ENCODE measurements around the gene SRGAP2C. TPM values are rescaled to one million over a fixed set of nuclear protein-coding genes. Genes with fewer than 3 reads are reported as not detected.
"Not testable (repeated sequence)": the region's sequence is repeated elsewhere in the genome, so short reads cannot be mapped to it uniquely, and the experiment has no call there.

The SRGAP2C gene
- total RNA-seq, 1 donor from 2014 or later = 65.3 TPM

GRCh38 chr1:121321660-121322059 is 136.9 kb downstream of the SRGAP2C start:
- not testable (repeated sequence) for H3K79me2 ChIP-seq (ENCODE audit: insufficient read depth, low read length); H3K27me3 ChIP-seq (ENCODE audit: insufficient read depth, low read length); FAIRE-seq; H3K36me3 Mint-ChIP-seq (ENCODE audit: low read depth, unreplicated experiment); H3K4me3 ChIP-seq (ENCODE audit: insufficient read depth, low read depth, low read length); H3K4me3 Mint-ChIP-seq (ENCODE audit: unreplicated experiment); H3K9ac ChIP-seq (ENCODE audit: low read length); H3K36me3 ChIP-seq (ENCODE audit: insufficient read depth, low read length); H3K4me1 Mint-ChIP-seq (ENCODE audit: low read depth, unreplicated experiment); H2AFZ ChIP-seq (ENCODE audit: low read depth, low read length); H3K9me3 ChIP-seq (ENCODE audit: insufficient read depth, low read depth, low read length); H3K4me1 ChIP-seq (ENCODE audit: insufficient read depth, low read length); H3K4me2 ChIP-seq (ENCODE audit: low read length); H3K27me3 Mint-ChIP-seq (ENCODE audit: low read depth, unreplicated experiment); H3K27ac Mint-ChIP-seq (ENCODE audit: unreplicated experiment); DNase-seq (ENCODE audit: low read depth); H4K20me1 ChIP-seq (ENCODE audit: insufficient read depth, low read length); H3K27ac ChIP-seq (ENCODE audit: low read depth, low read length); H3K9me3 Mint-ChIP-seq (ENCODE audit: unreplicated experiment)

GRCh38 chr1:121324726-121325125 is 140.0 kb downstream of the SRGAP2C start:
- DNase-seq (ENCODE audit: low read depth); H3K9me3 Mint-ChIP-seq (ENCODE audit: unreplicated experiment); H3K27ac Mint-ChIP-seq (ENCODE audit: unreplicated experiment): not testable (repeated sequence)

GRCh38 chr1:121332141-121332540 is 147.4 kb downstream of the SRGAP2C start:
- not testable (repeated sequence) for H3K27ac ChIP-seq (ENCODE audit: low read depth, low read length); H3K9me3 ChIP-seq (ENCODE audit: insufficient read depth, low read depth, low read length); H3K79me2 ChIP-seq (ENCODE audit: insufficient read depth, low read length); H3K4me2 ChIP-seq (ENCODE audit: low read length); H3K4me1 Mint-ChIP-seq (ENCODE audit: low read depth, unreplicated experiment); H4K20me1 ChIP-seq (ENCODE audit: insufficient read depth, low read length); H3K36me3 ChIP-seq (ENCODE audit: insufficient read depth, low read length); H2AFZ ChIP-seq (ENCODE audit: low read depth, low read length); H3K36me3 Mint-ChIP-seq (ENCODE audit: low read depth, unreplicated experiment); H3K4me3 ChIP-seq (ENCODE audit: insufficient read depth, low read depth, low read length); H3K9me3 Mint-ChIP-seq (ENCODE audit: unreplicated experiment); H3K4me3 Mint-ChIP-seq (ENCODE audit: unreplicated experiment); H3K27ac Mint-ChIP-seq (ENCODE audit: unreplicated experiment); H3K27me3 Mint-ChIP-seq (ENCODE audit: low read depth, unreplicated experiment); H3K27me3 ChIP-seq (ENCODE audit: insufficient read depth, low read length); H3K4me1 ChIP-seq (ENCODE audit: insufficient read depth, low read length); H3K9ac ChIP-seq (ENCODE audit: low read length); FAIRE-seq; DNase-seq (ENCODE audit: low read depth)

More at GRCh38 chr1:121324726-121325125, 140.0 kb downstream of the SRGAP2C start:
- not testable (repeated sequence) for H3K4me1 ChIP-seq (ENCODE audit: insufficient read depth, low read length); H3K27me3 ChIP-seq (ENCODE audit: insufficient read depth, low read length); H3K4me2 ChIP-seq (ENCODE audit: low read length); H4K20me1 ChIP-seq (ENCODE audit: insufficient read depth, low read length); H3K27me3 Mint-ChIP-seq (ENCODE audit: low read depth, unreplicated experiment); H3K4me3 Mint-ChIP-seq (ENCODE audit: unreplicated experiment); H2AFZ ChIP-seq (ENCODE audit: low read depth, low read length); H3K4me1 Mint-ChIP-seq (ENCODE audit: low read depth, unreplicated experiment); H3K36me3 ChIP-seq (ENCODE audit: insufficient read depth, low read length); H3K9ac ChIP-seq (ENCODE audit: low read length); H3K4me3 ChIP-seq (ENCODE audit: insufficient read depth, low read depth, low read length); H3K79me2 ChIP-seq (ENCODE audit: insufficient read depth, low read length); FAIRE-seq; H3K36me3 Mint-ChIP-seq (ENCODE audit: low read depth, unreplicated experiment); H3K27ac ChIP-seq (ENCODE audit: low read depth, low read length); H3K9me3 ChIP-seq (ENCODE audit: insufficient read depth, low read depth, low read length)

GRCh38 chr1:121332599-121333562 is 148.1 kb downstream of the SRGAP2C start:
- not testable (repeated sequence) for H3K4me1 ChIP-seq (ENCODE audit: insufficient read depth, low read length); H3K36me3 Mint-ChIP-seq (ENCODE audit: low read depth, unreplicated experiment); H2AFZ ChIP-seq (ENCODE audit: low read depth, low read length); H3K9me3 ChIP-seq (ENCODE audit: insufficient read depth, low read depth, low read length); H3K27ac ChIP-seq (ENCODE audit: low read depth, low read length); H3K4me2 ChIP-seq (ENCODE audit: low read length); FAIRE-seq; H3K27me3 ChIP-seq (ENCODE audit: insufficient read depth, low read length); H3K79me2 ChIP-seq (ENCODE audit: insufficient read depth, low read length); DNase-seq (ENCODE audit: low read depth); H3K9me3 Mint-ChIP-seq (ENCODE audit: unreplicated experiment); H3K4me3 ChIP-seq (ENCODE audit: insufficient read depth, low read depth, low read length); H3K27ac Mint-ChIP-seq (ENCODE audit: unreplicated experiment); H3K4me3 Mint-ChIP-seq (ENCODE audit: unreplicated experiment); H3K36me3 ChIP-seq (ENCODE audit: insufficient read depth, low read length); H4K20me1 ChIP-seq (ENCODE audit: insufficient read depth, low read length); H3K4me1 Mint-ChIP-seq (ENCODE audit: low read depth, unreplicated experiment); H3K27me3 Mint-ChIP-seq (ENCODE audit: low read depth, unreplicated experiment); H3K9ac ChIP-seq (ENCODE audit: low read length)

GRCh38 chr1:121337958-121338357 is 153.2 kb downstream of the SRGAP2C start:
- not testable (repeated sequence) for H3K9ac ChIP-seq (ENCODE audit: low read length); H3K79me2 ChIP-seq (ENCODE audit: insufficient read depth, low read length); H3K4me3 Mint-ChIP-seq (ENCODE audit: unreplicated experiment); H3K9me3 ChIP-seq (ENCODE audit: insufficient read depth, low read depth, low read length); H2AFZ ChIP-seq (ENCODE audit: low read depth, low read length); FAIRE-seq; H3K4me1 Mint-ChIP-seq (ENCODE audit: low read depth, unreplicated experiment); H3K9me3 Mint-ChIP-seq (ENCODE audit: unreplicated experiment); H3K27me3 Mint-ChIP-seq (ENCODE audit: low read depth, unreplicated experiment); H4K20me1 ChIP-seq (ENCODE audit: insufficient read depth, low read length); H3K36me3 ChIP-seq (ENCODE audit: insufficient read depth, low read length); H3K4me2 ChIP-seq (ENCODE audit: low read length); DNase-seq (ENCODE audit: low read depth); H3K4me1 ChIP-seq (ENCODE audit: insufficient read depth, low read length); H3K27ac Mint-ChIP-seq (ENCODE audit: unreplicated experiment); H3K27me3 ChIP-seq (ENCODE audit: insufficient read depth, low read length); H3K36me3 Mint-ChIP-seq (ENCODE audit: low read depth, unreplicated experiment); H3K27ac ChIP-seq (ENCODE audit: low read depth, low read length); H3K4me3 ChIP-seq (ENCODE audit: insufficient read depth, low read depth, low read length)

GRCh38 chr1:121339611-121340010 is 154.8 kb downstream of the SRGAP2C start:
- FAIRE-seq; H3K27me3 Mint-ChIP-seq (ENCODE audit: low read depth, unreplicated experiment): not testable (repeated sequence)

More at GRCh38 chr1:121339611-121340010, 154.8 kb downstream of the SRGAP2C start:
- not testable (repeated sequence) for H3K4me1 Mint-ChIP-seq (ENCODE audit: low read depth, unreplicated experiment); H3K27ac Mint-ChIP-seq (ENCODE audit: unreplicated experiment); H3K27ac ChIP-seq (ENCODE audit: low read depth, low read length); H2AFZ ChIP-seq (ENCODE audit: low read depth, low read length); H3K4me2 ChIP-seq (ENCODE audit: low read length); H4K20me1 ChIP-seq (ENCODE audit: insufficient read depth, low read length); DNase-seq (ENCODE audit: low read depth); H3K9ac ChIP-seq (ENCODE audit: low read length); H3K36me3 ChIP-seq (ENCODE audit: insufficient read depth, low read length); H3K4me3 ChIP-seq (ENCODE audit: insufficient read depth, low read depth, low read length); H3K36me3 Mint-ChIP-seq (ENCODE audit: low read depth, unreplicated experiment); H3K9me3 ChIP-seq (ENCODE audit: insufficient read depth, low read depth, low read length); H3K9me3 Mint-ChIP-seq (ENCODE audit: unreplicated experiment); H3K4me1 ChIP-seq (ENCODE audit: insufficient read depth, low read length); H3K27me3 ChIP-seq (ENCODE audit: insufficient read depth, low read length); H3K4me3 Mint-ChIP-seq (ENCODE audit: unreplicated experiment); H3K79me2 ChIP-seq (ENCODE audit: insufficient read depth, low read length)
